K562 (cell line): ENCODE data around the gene NKAIN4. TPM values are rescaled to one million over a fixed set of nuclear protein-coding genes. Genes with fewer than 3 reads are reported as not detected.

Experiments
- CREB5 ChIP-seq: fragments of 250-450 bp; sonication (Bioruptor Pico); IDR thresholded peaks from 2 replicates; pipeline ENCODE4 v1.5.0; 2020; ENCODE audit warnings: mild to moderate bottlenecking
- ETV1 ChIP-seq: fragments of 450-650 bp; conservative IDR thresholded peaks from 2 replicates; pipeline ENCODE4 v1.6.1; 2016; ENCODE audit warnings: missing genetic modification characterization, control low read depth, low read depth, missing compliant biosample characterization
- KHSRP ChIP-seq: fragments of 450-650 bp; IDR thresholded peaks from 2 replicates; pipeline ENCODE4 v1.6.1; 2017
- MCM5 ChIP-seq: fragments of 450-650 bp; IDR thresholded peaks from 2 replicates; pipeline ENCODE4 v1.6.1; 2016; ENCODE audit warnings: low read depth
- PRDM10 ChIP-seq: fragments of 450-650 bp; IDR thresholded peaks from 2 replicates; pipeline ENCODE4 v1.6.1; 2018; ENCODE audit not compliant: partially characterized antibody
- SAFB2 ChIP-seq: fragments of 200-400 bp; formaldehyde crosslinking; IDR thresholded peaks from 2 replicates; pipeline ENCODE4 v1.6.1; 2018; ENCODE audit warnings: borderline replicate concordance, low read length, low read depth, moderate library complexity; ENCODE audit not compliant: severe bottlenecking
- SMARCE1 ChIP-seq: fragments of 450-650 bp; IDR thresholded peaks from 2 replicates; pipeline ENCODE4 v1.7.1; 2016; ENCODE audit warnings: mild to moderate bottlenecking
- YY1 ChIP-seq, 3 experiments: IDR thresholded peaks; 2 replicates each; pipeline ENCODE4 v1.6.1; 2011; ENCODE audit warnings: low read length in 2 of 3, mild to moderate bottlenecking in 2 of 3, moderate library complexity in 2 of 3, borderline replicate concordance in 1 of 3, control low read depth in 1 of 3, low read depth in 1 of 3; ENCODE audit not compliant: insufficient read depth in 3 of 3, insufficient replicate concordance in 2 of 3, control insufficient read depth in 1 of 3, insufficient read length in 1 of 3; ENCODE audit errors: extremely low read depth in 1 of 3
- ZBTB11 ChIP-seq, 3 experiments: fragments of 200-800 bp in 1 of 3; fragments of 250-450 bp in 1 of 3; fragments of 450-650 bp in 1 of 3; sonication (Bioruptor Pico) in 1 of 3; sonication (Bioruptor generic) in 1 of 3; formaldehyde crosslinking in 1 of 3; IDR thresholded peaks; 2 replicates each; pipeline versions ENCODE4 v1.6.1 to v1.8.0; 2016 to 2022; ENCODE audit warnings: mild to moderate bottlenecking in 2 of 3, missing genetic modification characterization in 2 of 3, missing compliant biosample characterization in 1 of 3, moderate library complexity in 1 of 3
- ZBTB7A ChIP-seq: IDR thresholded peaks from 2 replicates; pipeline ENCODE4 v1.6.1; 2011; ENCODE audit warnings: low read depth, mild to moderate bottlenecking, low read length, moderate library complexity, borderline replicate concordance; ENCODE audit not compliant: control insufficient read depth
- ZNF785 ChIP-seq: fragments of 250-450 bp; sonication (Bioruptor Pico); IDR thresholded peaks from 2 replicates; pipeline ENCODE4 v1.4.0; 2020; ENCODE audit warnings: mild to moderate bottlenecking
- polyA plus RNA-seq, 8 experiments: library from polyadenylated mRNA; depleted of rRNA in 4 of 8; stranded (reverse) in 5 of 8; unstranded in 3 of 8; fragments of >200 nt; fragmentation: Nextera tagmentation in 2 of 8; fragmentation: Illumina TruSeq in 1 of 8; extraction: Ambion mirVana in 2 of 8; extraction: Trizol in 1 of 8; gene quantifications; 2 replicates each; pipeline versions ENCODE4 v1.2.1 to v1.2.3, GENCODE V29; 2011 to 2014; ENCODE audit warnings: inconsistent platforms in 1 of 8, missing spikeins in 1 of 8
- total RNA-seq, 7 experiments: library from RNA; depleted of rRNA in 6 of 7; stranded (reverse); fragments of >200 nt in 6 of 7; fragmentation: Illumina TruSeq in 2 of 7; extraction: Trizol in 2 of 7; gene quantifications; 2 replicates each; pipeline versions ENCODE4 v1.2.1 to v1.2.3, GENCODE V29; 2011 to 2021; ENCODE audit warnings: low replicate concordance in 1 of 7
- TF ChIP-seq, protein P1 (sequence below), 2 experiments: fragments of 450-650 bp; conservative IDR thresholded peaks; 2 replicates each; pipeline ENCODE4 v1.6.1; 2017; ENCODE audit warnings: mild to moderate bottlenecking in 2 of 2, moderate library complexity in 2 of 2

The NKAIN4 gene
- total and polyA plus RNA-seq, 9 of the 15 experiments (the other 6 are each of a cell fraction or from before 2014, with no cell fraction given) = not detected

- TF ChIP-seq PRDM10 = peak; percentile 9
- peak in 1 of 3 experiments; percentile 58; a peak in 2 of 6 replicates for TF ChIP-seq ZBTB11 (CRISPR knock-in tag; IDR thresholded peaks at IDR 0.05)
- TF ChIP-seq SMARCE1 = no peak
- no peak for TF ChIP-seq SAFB2
- no peak for TF ChIP-seq CREB5 (CRISPR knock-in tag)
- TF ChIP-seq ZBTB7A = peak; percentile 74; the same call in 1 of the 2 replicates
- TF ChIP-seq, protein P1, sequence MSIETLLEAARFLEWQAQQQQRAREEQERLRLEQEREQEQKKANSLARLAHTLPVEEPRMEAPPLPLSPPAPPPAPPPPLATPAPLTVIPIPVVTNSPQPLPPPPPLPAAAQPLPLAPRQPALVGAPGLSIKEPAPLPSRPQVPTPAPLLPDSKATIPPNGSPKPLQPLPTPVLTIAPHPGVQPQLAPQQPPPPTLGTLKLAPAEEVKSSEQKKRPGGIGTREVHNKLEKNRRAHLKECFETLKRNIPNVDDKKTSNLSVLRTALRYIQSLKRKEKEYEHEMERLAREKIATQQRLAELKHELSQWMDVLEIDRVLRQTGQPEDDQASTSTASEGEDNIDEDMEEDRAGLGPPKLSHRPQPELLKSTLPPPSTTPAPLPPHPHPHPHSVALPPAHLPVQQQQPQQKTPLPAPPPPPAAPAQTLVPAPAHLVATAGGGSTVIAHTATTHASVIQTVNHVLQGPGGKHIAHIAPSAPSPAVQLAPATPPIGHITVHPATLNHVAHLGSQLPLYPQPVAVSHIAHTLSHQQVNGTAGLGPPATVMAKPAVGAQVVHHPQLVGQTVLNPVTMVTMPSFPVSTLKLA (conservative IDR thresholded peaks at IDR 0.05) = 0 out of 4 replicates have a peak, but pooled peaks of 1 of the 2 experiments have one; percentile 5
- no peak for TF ChIP-seq MCM5
- no peak for TF ChIP-seq ZNF785 (CRISPR knock-in tag)
- TF ChIP-seq YY1 (IDR thresholded peaks at IDR 0.05; ENCODE audit: borderline replicate concordance in 1 of 3, control insufficient read depth in 1 of 3, extremely low read depth in 1 of 3, insufficient read depth in 3 of 3, insufficient read length in 1 of 3, insufficient replicate concordance in 2 of 3, low read depth in 1 of 3, low read length in 2 of 3) = peak in 2 of 3 experiments; percentile 57 to 80
- peak; percentile 59 for TF ChIP-seq ETV1
- no peak for TF ChIP-seq KHSRP
Measured at GRCh38 chr20:63215101-63216040, 38.9 kb downstream of the NKAIN4 start (continued).
